Stimulated activated CD4-positive, alpha-beta T cell treated with anti-CD3 and anti-CD28 coated beads, Interleukin-1b, Interleukin-23, amount 100 ng/mL, for 1 hour (primary cell): Measurements from ENCODE around the gene RPSA.
"Not testable (repeated sequence)": the region's sequence is repeated elsewhere in the genome, so short reads cannot be mapped to it uniquely, and the experiment has no call there.

Experiments
- DNase-seq, 2 donors: peaks; one replicate each; pipeline ENCODE4 v3.0.0-alpha.2; 2020; ENCODE audit warnings: low read depth in 2 of 2

The RPSA gene

DNA sequence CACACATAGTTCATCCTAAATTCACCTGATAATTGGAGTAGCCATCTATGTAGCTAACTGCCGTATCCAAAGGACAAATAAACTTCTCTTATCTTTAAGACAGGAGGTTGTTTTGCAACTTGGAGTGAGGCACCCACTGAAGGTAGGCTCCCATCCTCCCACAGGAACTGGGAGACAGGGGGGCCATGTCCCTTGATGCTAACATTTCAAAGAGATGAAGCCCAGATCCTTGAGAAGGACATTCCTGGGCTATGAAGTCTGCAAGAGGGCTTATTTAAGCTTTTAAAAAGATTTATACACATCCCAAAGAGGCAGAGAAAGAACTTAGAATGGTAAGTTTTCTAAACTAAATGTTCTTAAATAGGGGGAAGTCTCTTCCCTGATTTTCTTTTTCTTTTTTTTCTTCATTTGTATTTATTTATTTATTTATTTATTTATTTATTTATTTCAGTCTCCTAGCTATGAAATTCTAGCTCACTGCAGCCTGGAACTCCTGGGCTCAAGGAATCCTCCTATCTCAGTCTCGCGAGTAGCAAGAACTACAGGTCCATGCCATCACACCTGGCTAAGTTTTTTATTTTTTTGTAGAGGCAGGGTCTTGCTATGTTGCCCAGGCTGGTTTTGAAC lies 48.2 kb downstream of the RPSA start:
- no peak for DNase-seq

DNA sequence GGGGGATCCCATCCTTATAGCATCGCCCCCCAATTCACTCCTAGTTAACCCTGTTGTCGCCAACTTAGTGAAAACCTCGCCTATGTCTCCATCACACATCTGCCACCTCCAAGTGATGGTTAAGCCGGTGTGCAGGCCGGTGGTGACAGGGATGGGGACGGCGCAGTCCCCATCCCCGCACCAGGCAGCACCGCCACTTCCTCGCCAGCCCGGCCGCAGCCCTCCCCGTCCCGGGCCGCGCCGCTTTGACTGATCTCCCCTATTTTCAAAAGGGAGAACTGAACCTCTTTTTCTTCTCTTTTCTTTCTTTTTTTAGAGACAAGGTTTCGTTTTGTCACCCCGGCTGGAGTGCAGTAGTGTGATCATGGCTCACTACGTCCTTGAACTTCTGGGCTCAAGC lies 49.6 kb downstream of the RPSA start:
- DNase-seq: no peak

GRCh38 chr3:39457361-39457760 lies 50.8 kb downstream of the RPSA start:
- DNase-seq: no peak

- not testable (repeated sequence) for DNase-seq
Measured at GRCh38 chr3:39458579-39458978, 52.1 kb downstream of the RPSA start.

GRCh38 chr3:39460677-39461076 lies 54.2 kb downstream of the RPSA start:
- no peak for DNase-seq
